Hepatocyte (in vitro differentiated cells): ENCODE measurements around the gene MARF1.
"Not testable (repeated sequence)": the region's sequence is repeated elsewhere in the genome, so short reads cannot be mapped to it uniquely, and the experiment has no call there.

Experiments used
- CTCF ChIP-seq: fragments of 200-600 bp; sonication (generic); IDR thresholded peaks from 2 replicates; pipeline ENCODE4 v1.5.1; 2016; ENCODE audit warnings: antibody characterized with exemption, mild to moderate bottlenecking; ENCODE audit not compliant: poor library complexity
- EZH2phosphoT487 ChIP-seq: fragments of 200-600 bp; sonication (generic); IDR thresholded peaks from one replicate; pipeline ENCODE4 v1.6.1; 2018; ENCODE audit warnings: antibody characterized with exemption, mild to moderate bottlenecking, low read depth, moderate library complexity; ENCODE audit not compliant: unreplicated experiment, severe bottlenecking

GRCh38 chr16:15573896-15574613 is 68.9 kb downstream of the MARF1 start:
- not testable (repeated sequence) for TF ChIP-seq EZH2phosphoT487, CTCF
